Common myeloid progenitor, CD34-positive (primary cell): Measurements from ENCODE around the gene DEK.

Experiments used
- CTCF ChIA-PET: fragments of 350-600 bp; sonication (Branson Sonifier 250); formaldehyde crosslinking; loops from one replicate; lab custom pipeline; 2021; ENCODE audit warnings: antibody characterized with exemption; lab: Charles Lee
- POLR2A ChIA-PET: fragments of 350-600 bp; sonication (Branson Sonifier 250); formaldehyde crosslinking; loops from one replicate; lab custom pipeline; 2021; ENCODE audit warnings: antibody characterized with exemption; lab: Charles Lee
- DNase-seq, 3 donors: peaks; one replicate each; pipeline versions ENCODE4 v3.0.0 to v3.0.0-alpha.2; 2013
- H3K27ac ChIP-seq, 2 experiments: 1 replicate in 1 of 2; 2 replicates in 1 of 2; pipeline ENCODE4 v1.7.0; 2013; ENCODE audit warnings: inconsistent platforms in 2 of 2, low read length in 2 of 2, mild to moderate bottlenecking in 2 of 2, low read depth in 1 of 2, moderate library complexity in 1 of 2; ENCODE audit not compliant: severe bottlenecking in 2 of 2, insufficient read depth in 1 of 2, poor library complexity in 1 of 2
- H3K27me3 ChIP-seq, 5 experiments: replicated peaks in 2 of 5; 1 replicate in 3 of 5; 2 replicates in 2 of 5; pipeline versions ENCODE4 v1.6.1 to v1.7.0; 2013; ENCODE audit warnings: low read length in 4 of 5, mild to moderate bottlenecking in 2 of 5, moderate library complexity in 2 of 5, inconsistent platforms in 1 of 5; ENCODE audit not compliant: insufficient read depth in 5 of 5, control insufficient read depth in 4 of 5
- H3K36me3 ChIP-seq, 4 experiments: 1 replicate in 2 of 4; 2 replicates in 2 of 4; pipeline versions ENCODE4 v1.6.1 to v1.7.0; 2013; ENCODE audit warnings: low read length in 3 of 4, control low read depth in 1 of 4, mild to moderate bottlenecking in 1 of 4; ENCODE audit not compliant: control insufficient read depth in 4 of 4, insufficient read depth in 4 of 4
- H3K4me1 ChIP-seq, 4 experiments: 1 replicate in 3 of 4; 2 replicates in 1 of 4; pipeline versions ENCODE4 v1.6.1 to v1.7.1; 2013; ENCODE audit warnings: low read length in 3 of 4, mild to moderate bottlenecking in 3 of 4, control low read depth in 1 of 4, inconsistent platforms in 1 of 4, moderate library complexity in 1 of 4; ENCODE audit not compliant: control insufficient read depth in 4 of 4, insufficient read depth in 4 of 4; ENCODE audit errors: control extremely low read depth in 1 of 4
- H3K4me3 ChIP-seq, 7 experiments: 1 replicate in 4 of 7; 2 replicates in 3 of 7; pipeline versions ENCODE4 v1.5.1 to v1.7.0; 2013; ENCODE audit warnings: mild to moderate bottlenecking in 7 of 7, low read length in 6 of 7, moderate library complexity in 6 of 7, inconsistent platforms in 2 of 7, low read depth in 2 of 7, control low read depth in 1 of 7; ENCODE audit not compliant: insufficient read depth in 4 of 7, control insufficient read depth in 1 of 7; ENCODE audit errors: extremely low read depth in 1 of 7
- H3K9me3 ChIP-seq, 5 experiments: 1 replicate in 4 of 5; 2 replicates in 1 of 5; pipeline versions ENCODE4 v1.6.1 to v1.7.1; 2013; ENCODE audit warnings: low read length in 4 of 5, mild to moderate bottlenecking in 2 of 5, inconsistent platforms in 1 of 5, low read depth in 1 of 5, moderate library complexity in 1 of 5; ENCODE audit not compliant: control insufficient read depth in 4 of 5, insufficient read depth in 2 of 5; ENCODE audit errors: control extremely low read depth in 1 of 5
- WGBS: methylation state at CpG from one replicate; pipeline ENCODE4 v1.1.5; 2013; ENCODE audit not compliant: insufficient coverage; 5-methylcytosine and 5-hydroxymethylcytosine counted together

DEK gene

GRCh38 chr6:18279422-18279821 is 15.1 kb upstream of the DEK start:
- H3K4me1 ChIP-seq: peaks cover 0 to 12% (median 8%) of the 10 kb centered on the region in 4 experiments
- WGBS: 100% methylated on average over 2 of the region's 3 CpGs
- CTCF ChIA-PET: interaction anchor here (1.1 kb wide), 1 partner anchor 11 kb away, joined by 4 read pairs; no protein-coding TSS in a partner anchor
- H3K27me3 ChIP-seq: peaks cover 9 to 61% (median 38%) of the 10 kb centered on the region in 5 experiments
- no peaks in the 10 kb centered on the region for H3K9me3 ChIP-seq
- H3K27ac ChIP-seq: no peak overlapping the region
- DNase-seq: no peak
- POLR2A ChIA-PET: no interaction called here
- no peaks in the 10 kb centered on the region for H3K36me3 ChIP-seq
- H3K4me3 ChIP-seq: no peak overlapping the region

GRCh38 chr6:18277237-18278006 is 13.1 kb upstream of the DEK start:
- POLR2A ChIA-PET: no interaction called here
- CTCF ChIA-PET: interaction anchor here (0.7 to 1.6 kb wide), 2 partner anchors 10 to 45 kb away, joined by 3 read pairs; no protein-coding TSS in a partner anchor
- peak; percentile 5 to 41 (median 18) for DNase-seq
- peaks cover 0 to 12% (median 8%) of the 10 kb centered on the region in 4 experiments for H3K4me1 ChIP-seq
- no peaks in the 10 kb centered on the region for H3K9me3 ChIP-seq
- H3K27ac ChIP-seq: no peak overlapping the region
- H3K27me3 ChIP-seq: peaks cover 9 to 61% (median 38%) of the 10 kb centered on the region in 5 experiments
- H3K36me3 ChIP-seq: no peaks in the 10 kb centered on the region
- 1% methylated on average over 58 of the region's 67 CpGs for WGBS
- H3K4me3 ChIP-seq: peak overlapping the region; percentile 38 to 73 (median 64)

- Histone ChIP-seq H3K27me3 (peaks cover 9 to 60% (median 38%) of the 10 kb centered on the region in 5 experiments), H3K4me1 (peaks cover 0 to 12% (median 8%) of the 10 kb centered on the region in 4 experiments), H3K4me3 (peak overlapping the region in 6 of 7 experiments; percentile 44 to 73 (median 66)), H3K27ac (no peak overlapping the region), H3K36me3 (no peaks in the 10 kb centered on the region), H3K9me3 (no peaks in the 10 kb centered on the region)
- DNase-seq: peak in 2 of 3 donors; percentile 29 to 46
- ChIA-PET POLR2A (no interaction called here), CTCF (interaction anchor here (0.7 to 1.6 kb wide), 2 partner anchors 11 to 46 kb away, joined by 3 read pairs; no protein-coding TSS in a partner anchor)
- WGBS: 26% methylated on average over 10 of the region's 12 CpGs
Measured at GRCh38 chr6:18276610-18277236, 12.4 kb upstream of the DEK start.

GRCh38 chr6:18270216-18270615 is 5.9 kb upstream of the DEK start:
- peaks cover 0 to 5% (median 5%) of the 10 kb centered on the region in 5 experiments for H3K27me3 ChIP-seq
- H3K4me1 ChIP-seq: peaks cover 3 to 19% (median 16%) of the 10 kb centered on the region in 4 experiments
- H3K36me3 ChIP-seq: no peaks in the 10 kb centered on the region
- ChIA-PET CTCF (no interaction called here), POLR2A (no interaction called here)
- no CpG with 5 or more reads among the region's 4 CpGs for WGBS
- no peak for DNase-seq
- no peak overlapping the region for H3K27ac ChIP-seq
- H3K4me3 ChIP-seq: no peak overlapping the region
- peaks cover 0 to 14% (median 0%) of the 10 kb centered on the region in 5 experiments for H3K9me3 ChIP-seq

GRCh38 chr6:18269717-18270116 is 5.4 kb upstream of the DEK start:
- POLR2A ChIA-PET: no interaction called here
- H3K27me3 ChIP-seq: peaks cover 0 to 2% (median under 1%) of the 10 kb centered on the region in 5 experiments
- H3K4me1 ChIP-seq: peaks cover 8 to 24% (median 20%) of the 10 kb centered on the region in 4 experiments
- H3K4me3 ChIP-seq: peak overlapping the region in 1 of 7 experiments; percentile 47
- no peaks in the 10 kb centered on the region for H3K36me3 ChIP-seq
- peak in 1 of 3 donors; percentile 24 for DNase-seq
- H3K9me3 ChIP-seq: peaks cover 0 to 14% (median 0%) of the 10 kb centered on the region in 5 experiments
- WGBS: 60% methylated on average over 4 of the region's 10 CpGs
- CTCF ChIA-PET: no interaction called here
- no peak overlapping the region for H3K27ac ChIP-seq

GRCh38 chr6:18269253-18269652 is 4.9 kb upstream of the DEK start:
- Histone ChIP-seq H3K9me3 (peaks cover 0 to 14% (median 0%) of the 10 kb centered on the region in 5 experiments), H3K27me3 (peaks cover 0 to 2% (median 0%) of the 10 kb centered on the region in 5 experiments), H3K4me1 (peaks cover 8 to 24% (median 21%) of the 10 kb centered on the region in 4 experiments), H3K4me3 (peak overlapping the region in 1 of 7 experiments; percentile 47), H3K36me3 (no peaks in the 10 kb centered on the region), H3K27ac (no peak overlapping the region)
- ChIA-PET POLR2A (no interaction called here), CTCF (interaction anchor here (1.4 to 1.7 kb wide), 2 partner anchors 11 to 53 kb away, joined by 3 read pairs; no protein-coding TSS in a partner anchor)
- no CpG with 5 or more reads among the region's 3 CpGs for WGBS
- peak; percentile 50 to 82 (median 79) for DNase-seq
